NCI-H1105 treated with DMSO at 0.1 percent for 48 hours (cell line): ENCODE results near the gene ANAPC4.

ENCODE experiments used
- DNase-seq: peaks from one replicate; lab custom pipeline; 2025; lab: John Stamatoyannopoulos, UW

ANAPC4 gene

GRCh38 chr4:25433966-25434827 lies 57.1 kb downstream of the ANAPC4 start:
- DNase-seq: no peak

- DNase-seq: no peak
Measured at GRCh38 chr4:25437926-25438325, 60.9 kb downstream of the ANAPC4 start.

- DNase-seq: peak; percentile 52
Measured at GRCh38 chr4:25439918-25440477, 62.9 kb downstream of the ANAPC4 start.

- DNase-seq: no peak
Measured at GRCh38 chr4:25440478-25441030, 63.5 kb downstream of the ANAPC4 start.

GRCh38 chr4:25441519-25442117 lies 64.6 kb downstream of the ANAPC4 start:
- peak; percentile 42 for DNase-seq

- DNase-seq: no peak
Measured at GRCh38 chr4:25442863-25443307, 65.8 kb downstream of the ANAPC4 start.

- no peak for DNase-seq
Measured at GRCh38 chr4:25443851-25444250, 66.8 kb downstream of the ANAPC4 start.

GRCh38 chr4:25446611-25447010 lies 69.5 kb downstream of the ANAPC4 start:
- DNase-seq: no peak

GRCh38 chr4:25448379-25449109 lies 71.5 kb downstream of the ANAPC4 start:
- no peak for DNase-seq

- no peak for DNase-seq
Measured at GRCh38 chr4:25449270-25449669, 72.2 kb downstream of the ANAPC4 start.

GRCh38 chr4:25449688-25450087 lies 72.6 kb downstream of the ANAPC4 start:
- no peak for DNase-seq

GRCh38 chr4:25450491-25450901 lies 73.4 kb downstream of the ANAPC4 start:
- DNase-seq: no peak

GRCh38 chr4:25451676-25452075 lies 74.6 kb downstream of the ANAPC4 start:
- DNase-seq: no peak

- no peak for DNase-seq
Measured at GRCh38 chr4:25452081-25452480, 75.0 kb downstream of the ANAPC4 start.

- no peak for DNase-seq
Measured at GRCh38 chr4:25454476-25454875, 77.4 kb downstream of the ANAPC4 start.

- DNase-seq: no peak
Measured at GRCh38 chr4:25457053-25457715, 80.1 kb downstream of the ANAPC4 start.

- no peak for DNase-seq
Measured at GRCh38 chr4:25466966-25467697, 90.1 kb downstream of the ANAPC4 start.

- no peak for DNase-seq
Measured at GRCh38 chr4:25467843-25468242, 90.8 kb downstream of the ANAPC4 start.
